Measurements from ENCODE around the gene HDAC5. TPM values are rescaled to one million over a fixed set of nuclear protein-coding genes. Genes with fewer than 3 reads are reported as not detected.

HDAC5 gene
- total and polyA plus RNA-seq, 2 of the 8 experiments (the other 6 are each of a cell fraction or from before 2014, with no cell fraction given) = 48.5 to 54.4 TPM

GRCh38 chr17:44045486-44045885, 78.0 kb downstream of the HDAC5 start:
- Histone ChIP-seq H3K4me1 (replicated peaks in 1 of 4; ENCODE audit: control insufficient read depth in 3 of 4, insufficient read depth in 4 of 4, low read length in 3 of 4) (no peaks in the 10 kb centered on the region), H3K4me2 (ENCODE audit: insufficient read depth in 1 of 2, low read depth in 2 of 2, low read length in 2 of 2) (no peak overlapping the region), H3K79me2 (ENCODE audit: control insufficient read depth in 1 of 2, insufficient read depth in 2 of 2, low read length in 2 of 2) (peaks cover 0 to 76% of the 10 kb centered on the region in 2 experiments; a peak in 2 of 4 replicates), H3K23me2 (ENCODE audit: low read depth, low read length) (no peaks in the 10 kb centered on the region), H3K4ac (replicated peaks; ENCODE audit: insufficient read length, low read depth, low read length) (no peak overlapping the region), H4K8ac (ENCODE audit: extremely low read depth, insufficient read depth, low read length) (no peak overlapping the region), H2AFZ (ENCODE audit: low read length) (no peak overlapping the region), H3K14ac (ENCODE audit: insufficient read length) (no peak overlapping the region), H3K36me3 (ENCODE audit: control insufficient read depth in 2 of 4, insufficient read depth in 4 of 4, low read length in 3 of 4) (peaks cover 4 to 42% (median 17%) of the 10 kb centered on the region in 4 experiments), H3K4me3 (ENCODE audit: extremely low read depth in 1 of 4, insufficient read depth in 2 of 4, low read depth in 3 of 4, low read length in 4 of 4) (no peak overlapping the region), H3K27me3 (replicated peaks in 1 of 4; ENCODE audit: control insufficient read depth in 3 of 4, extremely low read depth in 1 of 4, insufficient read depth in 3 of 4, low read length in 3 of 4) (no peaks in the 10 kb centered on the region), H3K9ac (replicated peaks in 1 of 4; ENCODE audit: extremely low read depth in 1 of 4, low read depth in 3 of 4, low read length in 3 of 4) (no peak overlapping the region), H4K5ac (ENCODE audit: insufficient read length, low read depth, low read length) (no peak overlapping the region), H3K23ac (ENCODE audit: insufficient read length) (no peak overlapping the region), H3K9me3 (ENCODE audit: insufficient read depth in 2 of 2, low read depth in 1 of 2, low read length in 1 of 2) (no peaks in the 10 kb centered on the region; a peak in 1 of 4 replicates), H2AK5ac (ENCODE audit: low read depth, low read length) (no peak overlapping the region), H2BK120ac (replicated peaks; ENCODE audit: low read depth, low read length) (no peak overlapping the region), H3K79me1 (ENCODE audit: low read depth, low read length) (peaks cover 4% of the 10 kb centered on the region), H2BK5ac (ENCODE audit: low read depth, low read length) (no peak overlapping the region), H3K56ac (replicated peaks; ENCODE audit: insufficient read length, low read depth, low read length) (no peak overlapping the region), H2BK12ac (ENCODE audit: low read depth, low read length) (no peak overlapping the region), H4K20me1 (replicated peaks in 1 of 2; ENCODE audit: control insufficient read depth in 1 of 2, insufficient read depth in 2 of 2, low read length in 2 of 2) (peaks cover 7 to 8% of the 10 kb centered on the region in 2 experiments), H3K18ac (ENCODE audit: extremely low read depth, low read length) (no peak overlapping the region), H2BK15ac (ENCODE audit: low read length) (no peak overlapping the region), H4K91ac (replicated peaks; ENCODE audit: insufficient read length, low read length) (no peak overlapping the region), H2BK20ac (ENCODE audit: low read length) (no peak overlapping the region), H3K27ac (ENCODE audit: low read depth, low read length) (no peak overlapping the region)
- FAIRE-seq (no peak), DNase-seq (ENCODE audit: low read depth in 1 of 2, low spot score in 2 of 2) (no peak)
- 94% methylated on average over 4 of the region's 4 CpGs; no CpG with 5 or more reads in 1 of the 2 experiments for WGBS, 2 experiments (ENCODE audit: extremely low coverage in 1 of 2, insufficient coverage in 1 of 2, insufficient read length in 1 of 2, insufficient replicate concordance in 2 of 2, low coverage in 1 of 2, low lambda C conversion rate in 2 of 2, missing lambda C conversion rate in 1 of 2)
- TF ChIP-seq EP300 (IDR thresholded peaks at IDR 0.05; ENCODE audit: borderline replicate concordance in 1 of 2, low read depth in 2 of 2, low read length in 2 of 2) = no peak
- TF ChIP-seq CHD2 (IDR thresholded peaks at IDR 0.05; ENCODE audit: low read length) = no peak
- ChIA-PET POLR2A (ENCODE audit: partially characterized antibody) (interaction anchor here (0.7 to 7.4 kb wide), 5 partner anchors 18 to 47 kb away, joined by 3 to 55 read pairs (median 9); no protein-coding TSS in a partner anchor), CTCF (ENCODE audit: partially characterized antibody) (interaction anchor here (1.0 to 9.5 kb wide), 4 partner anchors 18 to 105 kb away, joined by 3 to 108 read pairs (median 4); partner anchors contain the start of gene PPY)

Data from H1 (cell line).